ENCODE data around the gene HIPK1. TPM values are rescaled to one million over a fixed set of nuclear protein-coding genes. Genes with fewer than 3 reads are reported as not detected.

The HIPK1 gene
- total RNA-seq, 4 donors from 2014 or later = 64.8 to 92.3 (median 76.9) TPM

DNA sequence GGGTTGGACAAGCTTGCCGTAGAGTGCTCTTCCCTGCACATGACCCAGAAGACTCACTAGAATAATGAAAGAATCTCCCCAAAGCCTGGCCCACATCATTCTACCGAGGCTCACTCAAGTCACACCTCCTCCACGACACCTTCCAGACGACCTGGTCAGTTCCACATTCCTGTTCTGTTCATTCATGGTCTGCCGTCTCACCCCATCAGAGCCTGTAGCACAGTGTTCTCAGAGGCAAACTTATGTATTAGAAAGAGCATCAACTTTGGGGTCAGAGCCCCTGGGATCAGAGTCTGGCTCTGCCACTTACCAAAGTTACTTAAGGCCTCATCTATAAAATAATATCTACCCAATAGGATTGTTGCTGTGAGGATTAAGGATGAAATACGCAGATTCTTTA lies 57.7 kb downstream of the HIPK1 start:
- Histone ChIP-seq H3K27me3 (no peaks in the 10 kb centered on the region), H3K9me3 (no peaks in the 10 kb centered on the region), H3K4me3 (no peak overlapping the region), H3K36me3 (no peaks in the 10 kb centered on the region), H3K4me1 (peaks cover 0 to 35% (median 24%) of the 10 kb centered on the region in 3 donors), H3K27ac (no peak overlapping the region)
- WGBS, 2 donors (ENCODE audit: low coverage in 1 of 2) = 75 to 84% methylated on average over 5 to 6 of the region's 6 CpGs
- no peak for ATAC-seq
- TF ChIP-seq EP300 (IDR thresholded peaks at IDR 0.05) = no peak

DNA sequence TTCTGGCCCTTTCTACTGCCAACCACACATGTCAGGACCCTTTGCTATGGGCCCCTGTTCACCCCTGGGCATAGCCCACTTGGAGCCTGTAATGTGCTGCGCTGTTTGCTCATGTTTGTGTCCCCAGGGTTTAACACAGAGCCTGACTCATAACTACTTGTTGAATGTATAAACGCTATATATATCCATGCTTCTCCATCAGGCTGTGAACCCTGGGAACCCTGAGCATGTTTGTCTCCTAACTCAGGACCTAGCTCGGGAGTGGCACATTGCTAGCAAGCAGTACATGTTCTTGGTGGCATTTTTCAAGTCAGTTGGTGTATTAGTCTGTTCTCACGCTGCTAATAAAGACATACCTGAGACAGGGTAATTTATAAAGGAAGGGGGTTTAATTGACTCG lies 58.1 kb downstream of the HIPK1 start:
- Histone ChIP-seq H3K27me3 (no peaks in the 10 kb centered on the region), H3K27ac (no peak overlapping the region), H3K4me1 (peaks cover 0 to 30% (median 21%) of the 10 kb centered on the region in 3 donors), H3K36me3 (no peaks in the 10 kb centered on the region), H3K4me3 (no peak overlapping the region), H3K9me3 (no peaks in the 10 kb centered on the region)
- WGBS, 2 donors (ENCODE audit: low coverage in 1 of 2) = 72 to 92% methylated on average over 4 to 5 of the region's 5 CpGs
- ATAC-seq = no peak
- TF ChIP-seq POLR2A (IDR thresholded peaks at IDR 0.05) = no peak
- TF ChIP-seq POLR2AphosphoS5 (IDR thresholded peaks at IDR 0.05) = no peak
- TF ChIP-seq, protein P1, sequence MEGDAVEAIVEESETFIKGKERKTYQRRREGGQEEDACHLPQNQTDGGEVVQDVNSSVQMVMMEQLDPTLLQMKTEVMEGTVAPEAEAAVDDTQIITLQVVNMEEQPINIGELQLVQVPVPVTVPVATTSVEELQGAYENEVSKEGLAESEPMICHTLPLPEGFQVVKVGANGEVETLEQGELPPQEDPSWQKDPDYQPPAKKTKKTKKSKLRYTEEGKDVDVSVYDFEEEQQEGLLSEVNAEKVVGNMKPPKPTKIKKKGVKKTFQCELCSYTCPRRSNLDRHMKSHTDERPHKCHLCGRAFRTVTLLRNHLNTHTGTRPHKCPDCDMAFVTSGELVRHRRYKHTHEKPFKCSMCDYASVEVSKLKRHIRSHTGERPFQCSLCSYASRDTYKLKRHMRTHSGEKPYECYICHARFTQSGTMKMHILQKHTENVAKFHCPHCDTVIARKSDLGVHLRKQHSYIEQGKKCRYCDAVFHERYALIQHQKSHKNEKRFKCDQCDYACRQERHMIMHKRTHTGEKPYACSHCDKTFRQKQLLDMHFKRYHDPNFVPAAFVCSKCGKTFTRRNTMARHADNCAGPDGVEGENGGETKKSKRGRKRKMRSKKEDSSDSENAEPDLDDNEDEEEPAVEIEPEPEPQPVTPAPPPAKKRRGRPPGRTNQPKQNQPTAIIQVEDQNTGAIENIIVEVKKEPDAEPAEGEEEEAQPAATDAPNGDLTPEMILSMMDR (IDR thresholded peaks at IDR 0.05) = no peak

DNA sequence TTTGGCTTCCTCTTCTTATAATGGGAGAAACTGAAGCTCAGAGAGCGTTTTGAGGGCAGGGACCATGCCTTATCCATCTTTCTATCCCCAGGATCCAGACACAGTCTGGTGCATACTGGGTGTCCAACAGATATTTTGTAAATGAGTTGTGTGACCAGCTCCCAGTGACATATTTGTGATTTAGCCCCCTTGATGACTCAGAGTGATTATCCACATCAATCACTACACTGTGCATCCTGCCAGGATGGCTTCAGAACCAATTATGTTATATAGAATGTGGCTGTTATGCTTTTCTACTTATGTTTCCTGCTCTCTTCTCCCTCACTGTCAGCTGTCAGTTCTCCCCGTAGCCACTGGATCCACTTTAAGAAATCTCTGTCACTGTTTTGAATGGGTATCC lies 61.4 kb downstream of the HIPK1 start:
- TF ChIP-seq POLR2A (IDR thresholded peaks at IDR 0.05) (no peak), EP300 (IDR thresholded peaks at IDR 0.05) (no peak), POLR2AphosphoS5 (IDR thresholded peaks at IDR 0.05) (no peak)
- TF ChIP-seq, protein P1 (IDR thresholded peaks at IDR 0.05) = no peak
- peaks cover 5% of the 10 kb centered on the region for H3K27me3 ChIP-seq
- H3K4me1 ChIP-seq = no peaks in the 10 kb centered on the region
- H3K36me3 ChIP-seq = no peaks in the 10 kb centered on the region
- H3K4me3 ChIP-seq = no peak overlapping the region
- peaks cover 0 to 18% (median 0%) of the 10 kb centered on the region in 3 donors for H3K9me3 ChIP-seq
- 78 to 92% methylated on average over 2 of the region's 2 CpGs for WGBS, 2 donors (ENCODE audit: low coverage in 1 of 2)
- no peak overlapping the region for H3K27ac ChIP-seq
- ATAC-seq = no peak

DNA sequence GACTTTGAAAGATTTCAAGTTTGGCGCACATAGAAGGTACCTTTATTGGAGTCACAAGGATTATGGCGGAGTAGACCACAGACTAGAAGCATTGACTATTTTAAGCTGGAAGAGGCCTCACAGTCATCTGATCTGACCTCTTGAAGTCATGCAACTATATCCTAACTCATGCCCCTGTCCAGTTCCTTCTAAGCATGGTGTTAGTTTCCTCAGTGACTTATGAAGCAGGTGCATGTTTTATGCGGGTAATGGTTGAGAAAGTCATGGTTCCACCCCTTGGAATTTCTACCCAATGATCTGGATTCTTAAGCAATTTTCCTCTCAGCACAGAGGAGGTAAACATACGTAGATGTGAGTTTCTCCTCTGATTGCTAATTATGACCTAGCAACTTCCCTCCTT lies 61.8 kb downstream of the HIPK1 start:
- H3K36me3 ChIP-seq = no peaks in the 10 kb centered on the region
- no peaks in the 10 kb centered on the region for H3K4me1 ChIP-seq
- TF ChIP-seq POLR2A (IDR thresholded peaks at IDR 0.05) (no peak), POLR2AphosphoS5 (IDR thresholded peaks at IDR 0.05) (no peak), EP300 (IDR thresholded peaks at IDR 0.05) (no peak)
- TF ChIP-seq, protein P1 (IDR thresholded peaks at IDR 0.05) = no peak
- no peak overlapping the region for H3K27ac ChIP-seq
- WGBS, 2 donors (ENCODE audit: low coverage in 1 of 2) = 96 to 98% methylated on average over 3 to 4 of the region's 4 CpGs
- peaks cover 0 to 22% (median 0%) of the 10 kb centered on the region in 3 donors for H3K9me3 ChIP-seq
- peaks cover 5% of the 10 kb centered on the region for H3K27me3 ChIP-seq
- H3K4me3 ChIP-seq = no peak overlapping the region
- ATAC-seq = no peak

GRCh38 chr1:113991467-113991997 lies 62.4 kb downstream of the HIPK1 start:
- WGBS, 2 donors (ENCODE audit: low coverage in 1 of 2) = 89 to 97% methylated on average over 5 of the region's 5 CpGs
- H3K27me3 ChIP-seq = peaks cover 5% of the 10 kb centered on the region
- TF ChIP-seq POLR2A (IDR thresholded peaks at IDR 0.05) = no peak
- TF ChIP-seq, protein P1 (IDR thresholded peaks at IDR 0.05) = no peak
- TF ChIP-seq EP300 (IDR thresholded peaks at IDR 0.05) = no peak
- TF ChIP-seq POLR2AphosphoS5 (IDR thresholded peaks at IDR 0.05) = no peak

More at GRCh38 chr1:113991467-113991997, 62.4 kb downstream of the HIPK1 start:
- no peak for ATAC-seq
- Histone ChIP-seq H3K27ac (no peak overlapping the region), H3K4me3 (no peak overlapping the region), H3K36me3 (no peaks in the 10 kb centered on the region), H3K9me3 (peaks cover 0 to 28% (median 0%) of the 10 kb centered on the region in 3 donors), H3K4me1 (no peaks in the 10 kb centered on the region)

Measured in gastroesophageal sphincter (tissue), 4 donors.